ENCODE measurements around the gene RAPGEF6.

DNA sequence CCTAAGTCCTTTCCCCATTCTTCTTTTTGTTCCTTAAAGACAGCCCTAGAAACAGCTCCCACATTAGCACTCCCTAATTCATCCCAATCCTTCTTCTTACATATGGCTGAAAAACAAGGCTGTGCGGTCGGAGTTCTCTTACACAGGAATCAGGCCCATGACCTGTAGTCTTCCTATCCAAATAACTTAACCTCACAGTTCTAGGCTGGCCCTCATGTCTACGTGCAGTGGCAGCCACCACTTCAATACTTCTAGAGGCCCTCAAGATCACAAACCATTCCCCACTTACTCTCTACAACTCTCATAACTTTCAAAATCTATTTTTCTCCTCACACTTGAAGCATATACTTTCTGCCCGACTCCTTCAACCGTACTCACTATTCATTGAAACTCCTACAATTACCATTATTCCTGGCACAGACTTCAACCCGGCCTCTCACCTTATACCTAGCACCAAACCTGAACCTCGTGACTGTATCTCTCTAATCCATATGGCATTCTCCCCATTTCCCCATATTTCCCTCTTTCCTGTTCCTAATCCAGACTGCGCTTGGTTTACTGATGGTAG lies 59.3 kb downstream of the RAPGEF6 start:
- TF ChIP-seq, protein P1, sequence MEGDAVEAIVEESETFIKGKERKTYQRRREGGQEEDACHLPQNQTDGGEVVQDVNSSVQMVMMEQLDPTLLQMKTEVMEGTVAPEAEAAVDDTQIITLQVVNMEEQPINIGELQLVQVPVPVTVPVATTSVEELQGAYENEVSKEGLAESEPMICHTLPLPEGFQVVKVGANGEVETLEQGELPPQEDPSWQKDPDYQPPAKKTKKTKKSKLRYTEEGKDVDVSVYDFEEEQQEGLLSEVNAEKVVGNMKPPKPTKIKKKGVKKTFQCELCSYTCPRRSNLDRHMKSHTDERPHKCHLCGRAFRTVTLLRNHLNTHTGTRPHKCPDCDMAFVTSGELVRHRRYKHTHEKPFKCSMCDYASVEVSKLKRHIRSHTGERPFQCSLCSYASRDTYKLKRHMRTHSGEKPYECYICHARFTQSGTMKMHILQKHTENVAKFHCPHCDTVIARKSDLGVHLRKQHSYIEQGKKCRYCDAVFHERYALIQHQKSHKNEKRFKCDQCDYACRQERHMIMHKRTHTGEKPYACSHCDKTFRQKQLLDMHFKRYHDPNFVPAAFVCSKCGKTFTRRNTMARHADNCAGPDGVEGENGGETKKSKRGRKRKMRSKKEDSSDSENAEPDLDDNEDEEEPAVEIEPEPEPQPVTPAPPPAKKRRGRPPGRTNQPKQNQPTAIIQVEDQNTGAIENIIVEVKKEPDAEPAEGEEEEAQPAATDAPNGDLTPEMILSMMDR (IDR thresholded peaks at IDR 0.05): no peak
- no peak for TF ChIP-seq POLR2A (IDR thresholded peaks at IDR 0.05)
